ENCODE measurements around the gene IFNW1.
"Not testable (repeated sequence)": the region's sequence is repeated elsewhere in the genome, so short reads cannot be mapped to it uniquely, and the experiment has no call there.

DNA sequence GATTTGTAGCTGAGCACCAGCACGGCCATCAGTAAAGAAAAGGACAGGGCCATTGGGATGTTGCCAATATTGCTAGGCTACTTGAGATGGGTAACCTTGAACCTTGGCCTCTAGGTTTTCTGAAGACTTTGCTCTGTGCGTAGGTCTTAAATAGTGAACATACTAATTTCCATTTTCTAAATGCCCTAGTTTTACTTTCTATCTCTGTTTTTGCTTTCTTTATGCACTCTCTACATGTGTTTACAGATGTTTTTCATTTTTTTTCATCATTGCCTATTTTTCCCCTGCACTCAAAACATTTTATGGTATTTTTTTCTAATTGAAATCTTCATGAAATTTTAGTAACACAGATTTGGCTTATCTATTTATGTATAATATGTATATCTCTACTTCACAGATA is 24.9 kb upstream of the IFNW1 start, which contains the start of gene IFNA21:
- not testable (repeated sequence) for TF ChIP-seq CTCF, POLR2AphosphoS5 (IDR thresholded peaks at IDR 0.05)

Data from upper lobe of left lung (tissue), 4 donors.